Astrocyte (in vitro differentiated cells and primary cell): ENCODE data around the gene DZIP3. TPM values are rescaled to one million over a fixed set of nuclear protein-coding genes. Genes with fewer than 3 reads are reported as not detected.
A peak's percentile ranks its signal among the peaks of the same experiment; 100 is the strongest.

Source experiments
- DNase-seq: peaks from one replicate; pipeline ENCODE4 v3.0.0-alpha.2; 2010; ENCODE audit warnings: low read depth
- FAIRE-seq: peaks from 2 replicates; lab custom pipeline; 2011; peaks lifted over from hg19 to GRCh38; lab: Jason Lieb, UNC
- H2AFZ ChIP-seq: 2 replicates; pipeline ENCODE4 v1.6.0; 2012; ENCODE audit warnings: low read depth, low read length, inconsistent platforms
- H3K27ac ChIP-seq: 2 replicates; pipeline ENCODE4 v1.5.1; 2011; ENCODE audit warnings: low read depth, low read length, inconsistent platforms
- H3K27me3 ChIP-seq: 2 replicates; pipeline ENCODE4 v1.6.0; 2011; ENCODE audit warnings: low read length, inconsistent platforms; ENCODE audit not compliant: insufficient read depth
- H3K36me3 ChIP-seq: 2 replicates; pipeline ENCODE4 v1.5.1; 2011; ENCODE audit warnings: low read length, inconsistent platforms; ENCODE audit not compliant: insufficient read depth
- H3K4me1 ChIP-seq: 2 replicates; pipeline ENCODE4 v1.5.1; 2011; ENCODE audit warnings: low read length, inconsistent platforms; ENCODE audit not compliant: insufficient read depth
- H3K4me2 ChIP-seq: 2 replicates; pipeline ENCODE4 v1.6.0; 2012; ENCODE audit warnings: low read length, inconsistent platforms
- H3K4me3 ChIP-seq: 2 replicates; pipeline ENCODE4 v1.5.1; 2011; ENCODE audit warnings: low read depth, mild to moderate bottlenecking, low read length, inconsistent platforms; ENCODE audit not compliant: insufficient read depth
- H3K79me2 ChIP-seq: 2 replicates; pipeline ENCODE4 v1.6.0; 2012; ENCODE audit warnings: mild to moderate bottlenecking, low read length, inconsistent platforms; ENCODE audit not compliant: insufficient read depth
- H3K9ac ChIP-seq: 2 replicates; pipeline ENCODE4 v1.6.0; 2012; ENCODE audit warnings: mild to moderate bottlenecking, low read length, inconsistent platforms
- H3K9me3 ChIP-seq: 2 replicates; pipeline ENCODE4 v1.5.1; 2012; ENCODE audit warnings: low read depth, mild to moderate bottlenecking, low read length, inconsistent platforms; ENCODE audit not compliant: insufficient read depth
- H4K20me1 ChIP-seq: 2 replicates; pipeline ENCODE4 v1.6.0; 2012; ENCODE audit warnings: low read length, inconsistent platforms; ENCODE audit not compliant: insufficient read depth
- H3K27ac Mint-ChIP-seq: one replicate; pipeline ENCODE4 v1.8.0; 2021; ENCODE audit warnings: mild to moderate bottlenecking, mixed read lengths; ENCODE audit not compliant: unreplicated experiment
- H3K27me3 Mint-ChIP-seq: one replicate; pipeline ENCODE4 v1.8.0; 2021; ENCODE audit warnings: low read depth, mixed read lengths; ENCODE audit not compliant: unreplicated experiment
- H3K36me3 Mint-ChIP-seq: one replicate; pipeline ENCODE4 v1.8.0; 2021; ENCODE audit warnings: low read depth, mixed read lengths; ENCODE audit not compliant: unreplicated experiment
- H3K4me1 Mint-ChIP-seq: one replicate; pipeline ENCODE4 v1.8.0; 2021; ENCODE audit warnings: low read depth, mixed read lengths; ENCODE audit not compliant: unreplicated experiment
- H3K4me3 Mint-ChIP-seq: one replicate; pipeline ENCODE4 v1.8.0; 2021; ENCODE audit warnings: mild to moderate bottlenecking, moderate library complexity, mixed read lengths; ENCODE audit not compliant: unreplicated experiment
- H3K9me3 Mint-ChIP-seq: one replicate; pipeline ENCODE4 v1.8.0; 2021; ENCODE audit warnings: mild to moderate bottlenecking, mixed read lengths; ENCODE audit not compliant: unreplicated experiment
- CTCF ChIP-seq: IDR thresholded peaks from 2 replicates; pipeline ENCODE4 v1.5.1; 2011; ENCODE audit warnings: low read depth, mild to moderate bottlenecking, inconsistent platforms, low read length, moderate library complexity; ENCODE audit not compliant: insufficient read depth
- EZH2 ChIP-seq: IDR thresholded peaks from 2 replicates; pipeline ENCODE4 v1.6.1; 2012; ENCODE audit warnings: mild to moderate bottlenecking, low read length, inconsistent platforms; ENCODE audit not compliant: insufficient read depth
- total RNA-seq: library from RNA; stranded (reverse); gene quantifications from 2 replicates; pipeline ENCODE4 v1.2.1, GENCODE V29; 2021

The DZIP3 gene
- total RNA-seq, 1 donor from 2014 or later, result 12.9 TPM

GRCh38 chr3:108620250-108620649 lies 30.7 kb downstream of the DZIP3 start:
- no peak for FAIRE-seq
- DNase-seq, result peak; percentile 16
- no peaks in the 10 kb centered on the region for H3K27me3 Mint-ChIP-seq
- H3K9me3 Mint-ChIP-seq, result no peaks in the 10 kb centered on the region
- H3K4me1 Mint-ChIP-seq, result peaks cover 7% of the 10 kb centered on the region
- H3K27ac ChIP-seq, result no peak overlapping the region
- no peaks in the 10 kb centered on the region for H4K20me1 ChIP-seq
- H3K27me3 ChIP-seq, result no peaks in the 10 kb centered on the region
- peaks cover 8% of the 10 kb centered on the region for H3K36me3 Mint-ChIP-seq
- no peaks in the 10 kb centered on the region for H3K79me2 ChIP-seq
- H3K4me3 ChIP-seq, result no peak overlapping the region
- TF ChIP-seq CTCF, result no peak
- no peak for TF ChIP-seq EZH2
- H3K4me3 Mint-ChIP-seq, result no peak overlapping the region
- no peak overlapping the region for H2AFZ ChIP-seq
- H3K4me1 ChIP-seq, result no peaks in the 10 kb centered on the region
- no peak overlapping the region for H3K9ac ChIP-seq
- no peak overlapping the region for H3K27ac Mint-ChIP-seq
- H3K36me3 ChIP-seq, result no peaks in the 10 kb centered on the region
- no peaks in the 10 kb centered on the region for H3K9me3 ChIP-seq
- no peak overlapping the region for H3K4me2 ChIP-seq

GRCh38 chr3:108623504-108623903 lies 34.0 kb downstream of the DZIP3 start:
- Histone ChIP-seq H3K4me1 (no peaks in the 10 kb centered on the region), H3K36me3 (no peaks in the 10 kb centered on the region), H3K27ac (no peak overlapping the region), H4K20me1 (no peaks in the 10 kb centered on the region), H3K27me3 (no peaks in the 10 kb centered on the region), H2AFZ (no peak overlapping the region), H3K4me2 (no peak overlapping the region), H3K4me3 (no peak overlapping the region), H3K9me3 (no peaks in the 10 kb centered on the region), H3K9ac (no peak overlapping the region), H3K79me2 (no peaks in the 10 kb centered on the region)
- TF ChIP-seq CTCF (no peak), EZH2 (no peak)
- no peak for DNase-seq
- no peak overlapping the region for H3K27ac Mint-ChIP-seq
- no peak overlapping the region for H3K4me3 Mint-ChIP-seq
- peaks cover 7% of the 10 kb centered on the region for H3K4me1 Mint-ChIP-seq
- no peak for FAIRE-seq
- H3K9me3 Mint-ChIP-seq, result no peaks in the 10 kb centered on the region
- H3K27me3 Mint-ChIP-seq, result no peaks in the 10 kb centered on the region
- H3K36me3 Mint-ChIP-seq, result peaks cover 8% of the 10 kb centered on the region

- H4K20me1 ChIP-seq, result no peaks in the 10 kb centered on the region
- H3K4me3 ChIP-seq, result no peak overlapping the region
- H3K79me2 ChIP-seq, result no peaks in the 10 kb centered on the region
- H3K9ac ChIP-seq, result no peak overlapping the region
- H3K4me2 ChIP-seq, result no peak overlapping the region
- Mint-ChIP-seq H3K4me1 (no peaks in the 10 kb centered on the region), H3K36me3 (no peaks in the 10 kb centered on the region), H3K27ac (no peak overlapping the region), H3K9me3 (no peaks in the 10 kb centered on the region), H3K27me3 (no peaks in the 10 kb centered on the region), H3K4me3 (no peak overlapping the region)
- FAIRE-seq (no peak), DNase-seq (no peak)
- TF ChIP-seq CTCF (no peak), EZH2 (no peak)
- no peaks in the 10 kb centered on the region for H3K4me1 ChIP-seq
- H3K36me3 ChIP-seq, result no peaks in the 10 kb centered on the region
- no peaks in the 10 kb centered on the region for H3K27me3 ChIP-seq
- no peak overlapping the region for H2AFZ ChIP-seq
- no peak overlapping the region for H3K27ac ChIP-seq
- no peaks in the 10 kb centered on the region for H3K9me3 ChIP-seq
Observed at GRCh38 chr3:108629974-108630373, 40.5 kb downstream of the DZIP3 start.
